Mammary epithelial cell (primary cell): ENCODE measurements around the gene DNAJC19.

Experiments used
- EZH2 ChIP-seq: IDR thresholded peaks from 2 replicates; pipeline ENCODE4 v1.6.1; 2012; ENCODE audit warnings: low read length, inconsistent platforms, borderline replicate concordance
- TF ChIP-seq, protein P1 (sequence below), 2 donors: IDR thresholded peaks in 1 of 2; conservative IDR thresholded peaks in 1 of 2; 2 replicates each; pipeline ENCODE4 v1.5.1; 2011 to 2012; ENCODE audit warnings: inconsistent platforms in 2 of 2, low read length in 2 of 2, mild to moderate bottlenecking in 2 of 2, control low read depth in 1 of 2, low read depth in 1 of 2; ENCODE audit not compliant: insufficient read depth in 1 of 2; ENCODE audit errors: extremely low read depth in 1 of 2

DNA sequence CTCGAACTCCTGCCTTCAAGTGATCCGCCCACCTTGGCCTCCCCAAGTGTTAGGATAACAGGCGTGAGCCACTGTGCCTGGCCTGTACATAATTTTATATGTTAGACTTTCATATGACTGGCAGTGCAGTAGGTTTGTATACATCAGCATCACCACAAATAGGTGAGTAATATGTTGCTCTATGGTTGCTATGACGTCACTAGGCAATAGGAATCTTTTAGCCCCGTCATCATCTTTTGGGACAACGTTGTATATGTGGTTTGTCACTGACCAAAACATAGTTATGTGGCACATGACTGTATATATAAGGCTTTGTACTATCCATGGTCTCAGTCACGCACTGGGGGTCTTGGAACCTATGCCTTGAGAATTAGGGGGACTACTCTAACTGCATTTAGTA is 17.0 kb upstream of the DNAJC19 start:
- TF ChIP-seq, protein P1, sequence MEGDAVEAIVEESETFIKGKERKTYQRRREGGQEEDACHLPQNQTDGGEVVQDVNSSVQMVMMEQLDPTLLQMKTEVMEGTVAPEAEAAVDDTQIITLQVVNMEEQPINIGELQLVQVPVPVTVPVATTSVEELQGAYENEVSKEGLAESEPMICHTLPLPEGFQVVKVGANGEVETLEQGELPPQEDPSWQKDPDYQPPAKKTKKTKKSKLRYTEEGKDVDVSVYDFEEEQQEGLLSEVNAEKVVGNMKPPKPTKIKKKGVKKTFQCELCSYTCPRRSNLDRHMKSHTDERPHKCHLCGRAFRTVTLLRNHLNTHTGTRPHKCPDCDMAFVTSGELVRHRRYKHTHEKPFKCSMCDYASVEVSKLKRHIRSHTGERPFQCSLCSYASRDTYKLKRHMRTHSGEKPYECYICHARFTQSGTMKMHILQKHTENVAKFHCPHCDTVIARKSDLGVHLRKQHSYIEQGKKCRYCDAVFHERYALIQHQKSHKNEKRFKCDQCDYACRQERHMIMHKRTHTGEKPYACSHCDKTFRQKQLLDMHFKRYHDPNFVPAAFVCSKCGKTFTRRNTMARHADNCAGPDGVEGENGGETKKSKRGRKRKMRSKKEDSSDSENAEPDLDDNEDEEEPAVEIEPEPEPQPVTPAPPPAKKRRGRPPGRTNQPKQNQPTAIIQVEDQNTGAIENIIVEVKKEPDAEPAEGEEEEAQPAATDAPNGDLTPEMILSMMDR (conservative IDR thresholded peaks at IDR 0.05 in 1 of 2, IDR thresholded peaks at IDR 0.05 in 1 of 2; ENCODE audit: extremely low read depth in 1 of 2, insufficient read depth in 1 of 2, low read depth in 1 of 2, low read length in 2 of 2) = no peak
- no peak for TF ChIP-seq EZH2
